Right lung (tissue), 5 donors: Measurements from ENCODE around the gene LRRC37A. TPM values are rescaled to one million over a fixed set of nuclear protein-coding genes. Genes with fewer than 3 reads are reported as not detected.
"Not testable (repeated sequence)": the region's sequence is repeated elsewhere in the genome, so short reads cannot be mapped to it uniquely, and the experiment has no call there.

Experiments
- DNase-seq, 2 donors: peaks; one replicate each; pipeline ENCODE4 v3.0.0-alpha.2; 2013
- polyA plus RNA-seq, 5 donors: library from polyadenylated mRNA; unstranded; fragments of 120-200 nt; gene quantifications; one replicate each; pipeline versions ENCODE4 v1.2.1 to v1.2.3, GENCODE V29; 2013; ENCODE audit warnings: inconsistent platforms in 1 of 5, low replicate concordance in 1 of 5; ENCODE audit not compliant: insufficient read length in 5 of 5, insufficient read depth in 1 of 5

Gene LRRC37A
- polyA plus RNA-seq, 5 donors = 4.6 to 12.0 (median 6.0) TPM

GRCh38 chr17:46286764-46287221 is 8.1 kb upstream of the LRRC37A start:
- DNase-seq = peak; percentile 30 to 44

- DNase-seq = not testable (repeated sequence)
Observed at GRCh38 chr17:46287587-46287986, 7.3 kb upstream of the LRRC37A start.

GRCh38 chr17:46290906-46291546 is 3.9 kb upstream of the LRRC37A start:
- not testable (repeated sequence) for DNase-seq

- not testable (repeated sequence) for DNase-seq
Observed at GRCh38 chr17:46291618-46292017, 3.3 kb upstream of the LRRC37A start.

GRCh38 chr17:46341220-46341619 is 46.3 kb downstream of the LRRC37A start:
- DNase-seq = not testable (repeated sequence)

- DNase-seq = not testable (repeated sequence)
Observed at GRCh38 chr17:46342131-46342530, 47.2 kb downstream of the LRRC37A start.

- DNase-seq = not testable (repeated sequence)
Observed at GRCh38 chr17:46348345-46348744, 53.4 kb downstream of the LRRC37A start.

GRCh38 chr17:46349060-46349459 is 54.1 kb downstream of the LRRC37A start:
- DNase-seq = not testable (repeated sequence)

GRCh38 chr17:46353856-46354255 is 58.9 kb downstream of the LRRC37A start:
- DNase-seq = not testable (repeated sequence)

- not testable (repeated sequence) for DNase-seq
Observed at GRCh38 chr17:46361145-46361735, 66.3 kb downstream of the LRRC37A start.

GRCh38 chr17:46361755-46362154 is 66.8 kb downstream of the LRRC37A start, which contains the start of gene ARL17B:
Gene ARL17B, minus strand, starts transcription at chr17:46361766. Its CDS starts 3,369 bp downstream, at chr17:46358397.
- not testable (repeated sequence) for DNase-seq

- not testable (repeated sequence) for DNase-seq
Observed at GRCh38 chr17:46367520-46367919, 72.6 kb downstream of the LRRC37A start.

- not testable (repeated sequence) for DNase-seq
Observed at GRCh38 chr17:46372236-46373229, 77.6 kb downstream of the LRRC37A start.

- DNase-seq = not testable (repeated sequence)
Observed at GRCh38 chr17:46373418-46373817, 78.5 kb downstream of the LRRC37A start.

GRCh38 chr17:46383118-46383517 is 88.2 kb downstream of the LRRC37A start:
- DNase-seq = not testable (repeated sequence)

GRCh38 chr17:46385491-46385890 is 90.6 kb downstream of the LRRC37A start:
- not testable (repeated sequence) for DNase-seq

Other genes starting within 250 kb of the LRRC37A start
- 100 to 1,000 TPM in 1 of 5 donors, 10 to 100 TPM in 4; 61.6 to 128 (median 72.8) TPM for gene KANSL1, start 101.7 kb upstream of the LRRC37A start, polyA plus RNA-seq
- gene ARL17B, start 66.6 kb downstream of the LRRC37A start, polyA plus RNA-seq = 10 to 100 TPM; 12.9 to 27.7 (median 19.3) TPM
- gene LRRC37A2, start 217.3 kb downstream of the LRRC37A start, polyA plus RNA-seq = 10 to 100 TPM; 38.1 to 70.5 (median 46.1) TPM